ENCODE measurements around the gene TFF3. TPM values are rescaled to one million over a fixed set of nuclear protein-coding genes. Genes with fewer than 3 reads are reported as not detected.

The TFF3 gene
- total and polyA plus RNA-seq, 2 of the 4 experiments (the other 2 are of a cell fraction) = not detected

DNA sequence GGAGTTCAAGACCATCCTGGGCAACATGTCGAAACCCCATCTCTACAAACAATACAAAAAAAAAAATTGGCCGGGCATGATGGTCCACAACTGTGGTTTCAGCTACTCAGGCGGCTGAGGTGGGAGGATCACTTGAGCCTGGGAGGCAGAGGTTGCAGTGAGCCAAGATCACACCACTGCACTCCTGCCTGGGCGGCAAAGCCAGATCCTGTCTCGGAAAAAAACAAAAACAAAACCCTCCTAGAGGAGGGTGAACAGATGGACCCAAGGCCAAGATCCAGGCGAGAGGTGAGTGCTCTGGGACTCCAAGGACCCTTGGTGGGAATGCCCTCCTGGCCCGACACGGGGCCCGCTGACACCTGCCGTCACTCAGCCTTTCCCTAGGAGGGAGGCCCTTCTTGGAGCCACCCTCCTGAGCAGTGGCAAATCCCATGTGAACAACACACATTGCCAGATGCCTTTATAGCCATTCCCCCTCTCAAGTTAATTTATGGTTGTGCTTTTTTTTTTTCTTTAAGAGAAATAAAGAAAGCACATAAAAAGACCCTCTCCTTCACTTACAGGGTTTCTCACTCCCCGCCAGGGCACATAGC, 35.2 kb upstream of the TFF3 start:
- Histone ChIP-seq H3K9me1 (ENCODE audit: insufficient read depth, low read length) (no peaks in the 10 kb centered on the region), H4K20me1 (ENCODE audit: insufficient read depth, low read length) (no peaks in the 10 kb centered on the region), H2BK20ac (ENCODE audit: low read depth, low read length) (no peak overlapping the region), H3K14ac (replicated peaks; ENCODE audit: low read depth, low read length) (no peak overlapping the region), H2AK9ac (replicated peaks; ENCODE audit: low read depth, low read length, poor library complexity) (no peak overlapping the region), H4K8ac (ENCODE audit: low read depth in 2 of 2, low read length in 2 of 2) (no peak overlapping the region), H3K4me2 (ENCODE audit: low read depth, low read length) (no peak overlapping the region), H2AK5ac (ENCODE audit: low read depth, low read length) (no peak overlapping the region), H3K9ac (ENCODE audit: low read depth, low read length) (no peak overlapping the region), H2BK120ac (ENCODE audit: low read depth, low read length) (no peak overlapping the region), H3K4me3 (ENCODE audit: insufficient read depth, low read depth, low read length) (no peak overlapping the region), H3K27me3 (ENCODE audit: control insufficient read depth, insufficient read depth, low read length) (peaks cover 17% of the 10 kb centered on the region; the same call in 1 of the 2 replicates), H4K91ac (ENCODE audit: insufficient read depth, low read depth, low read length) (no peak overlapping the region), H3K9me3 (ENCODE audit: control insufficient read depth, insufficient read depth, low read length) (no peaks in the 10 kb centered on the region; the same call in 1 of the 2 replicates), H4K5ac (ENCODE audit: low read depth, low read length) (no peak overlapping the region), H3K36me3 (ENCODE audit: control insufficient read depth, insufficient read depth, low read length) (no peaks in the 10 kb centered on the region), H3K4ac (ENCODE audit: low read depth, low read length) (no peak overlapping the region), H2AFZ (replicated peaks; ENCODE audit: low read length, poor library complexity) (no peak overlapping the region), H2BK15ac (ENCODE audit: low read depth, low read length) (no peak overlapping the region), H2BK5ac (ENCODE audit: low read depth, low read length, poor library complexity, severe bottlenecking) (no peak overlapping the region), H3K27ac (ENCODE audit: insufficient read depth, low read length) (no peak overlapping the region), H3K23ac (ENCODE audit: low read depth, low read length) (no peak overlapping the region), H3K4me1 (ENCODE audit: control insufficient read depth, insufficient read depth, low read length) (no peaks in the 10 kb centered on the region), H3K56ac (ENCODE audit: extremely low read depth, insufficient read depth, low read length) (no peak overlapping the region), H3K79me1 (ENCODE audit: low read depth in 1 of 2, low read length in 2 of 2) (no peaks in the 10 kb centered on the region), H3K18ac (ENCODE audit: low read depth, low read length) (no peak overlapping the region)
- ChIA-PET CTCF (no interaction called here), POLR2A (ENCODE audit: unreplicated experiment) (no interaction called here)
- in situ Hi-C loops (cut with MboI; ENCODE audit: low sequenced_read_pairs) (no loop called here), dilution Hi-C loops (cut with HindIII; ENCODE audit: low sequenced_read_pairs, unreplicated experiment) (no loop called here), intact Hi-C loops (cut with micrococcal nuclease) (no loop called here)
- ATAC-seq (ENCODE audit: low read depth) = no peak
- WGBS, 2 experiments (ENCODE audit: extremely low coverage in 2 of 2, insufficient read length in 1 of 2) = no CpG with 5 or more reads among the region's 11 CpGs
- BruUV-seq (replicated peaks) = no TSS peak
- TF ChIP-seq MXI1 (IDR thresholded peaks at IDR 0.05; ENCODE audit: borderline replicate concordance, low read depth, low read length) (no peak), RAD21 (IDR thresholded peaks at IDR 0.05; ENCODE audit: low read length) (no peak), CEBPB (IDR thresholded peaks at IDR 0.05; ENCODE audit: low read depth, low read length) (no peak), POLR2A (IDR thresholded peaks at IDR 0.05; ENCODE audit: low read depth, low read length) (no peak), FOS (IDR thresholded peaks at IDR 0.05; ENCODE audit: low read depth, low read length) (no peak), RFX5 (IDR thresholded peaks at IDR 0.05; ENCODE audit: low read depth, low read length) (no peak), BHLHE40 (IDR thresholded peaks at IDR 0.05; ENCODE audit: low read depth, low read length) (no peak), SMC3 (IDR thresholded peaks at IDR 0.05; ENCODE audit: low read depth, low read length) (no peak), RCOR1 (IDR thresholded peaks at IDR 0.05; ENCODE audit: insufficient replicate concordance, low read length) (no peak), MAFK (IDR thresholded peaks at IDR 0.05; ENCODE audit: low read depth, low read length) (no peak), CHD1 (IDR thresholded peaks at IDR 0.05; ENCODE audit: low read depth, low read length) (no peak)
- TF ChIP-seq, protein P1, sequence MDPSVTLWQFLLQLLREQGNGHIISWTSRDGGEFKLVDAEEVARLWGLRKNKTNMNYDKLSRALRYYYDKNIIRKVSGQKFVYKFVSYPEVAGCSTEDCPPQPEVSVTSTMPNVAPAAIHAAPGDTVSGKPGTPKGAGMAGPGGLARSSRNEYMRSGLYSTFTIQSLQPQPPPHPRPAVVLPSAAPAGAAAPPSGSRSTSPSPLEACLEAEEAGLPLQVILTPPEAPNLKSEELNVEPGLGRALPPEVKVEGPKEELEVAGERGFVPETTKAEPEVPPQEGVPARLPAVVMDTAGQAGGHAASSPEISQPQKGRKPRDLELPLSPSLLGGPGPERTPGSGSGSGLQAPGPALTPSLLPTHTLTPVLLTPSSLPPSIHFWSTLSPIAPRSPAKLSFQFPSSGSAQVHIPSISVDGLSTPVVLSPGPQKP (IDR thresholded peaks at IDR 0.05; ENCODE audit: borderline replicate concordance, low read depth, low read length) = no peak
- TF ChIP-seq, protein P2, sequence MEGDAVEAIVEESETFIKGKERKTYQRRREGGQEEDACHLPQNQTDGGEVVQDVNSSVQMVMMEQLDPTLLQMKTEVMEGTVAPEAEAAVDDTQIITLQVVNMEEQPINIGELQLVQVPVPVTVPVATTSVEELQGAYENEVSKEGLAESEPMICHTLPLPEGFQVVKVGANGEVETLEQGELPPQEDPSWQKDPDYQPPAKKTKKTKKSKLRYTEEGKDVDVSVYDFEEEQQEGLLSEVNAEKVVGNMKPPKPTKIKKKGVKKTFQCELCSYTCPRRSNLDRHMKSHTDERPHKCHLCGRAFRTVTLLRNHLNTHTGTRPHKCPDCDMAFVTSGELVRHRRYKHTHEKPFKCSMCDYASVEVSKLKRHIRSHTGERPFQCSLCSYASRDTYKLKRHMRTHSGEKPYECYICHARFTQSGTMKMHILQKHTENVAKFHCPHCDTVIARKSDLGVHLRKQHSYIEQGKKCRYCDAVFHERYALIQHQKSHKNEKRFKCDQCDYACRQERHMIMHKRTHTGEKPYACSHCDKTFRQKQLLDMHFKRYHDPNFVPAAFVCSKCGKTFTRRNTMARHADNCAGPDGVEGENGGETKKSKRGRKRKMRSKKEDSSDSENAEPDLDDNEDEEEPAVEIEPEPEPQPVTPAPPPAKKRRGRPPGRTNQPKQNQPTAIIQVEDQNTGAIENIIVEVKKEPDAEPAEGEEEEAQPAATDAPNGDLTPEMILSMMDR (conservative IDR thresholded peaks at IDR 0.05; ENCODE audit: low read depth, low read length) = no peak
- DNase-seq = no peak
